Esophagus (tissue), 2 donors: ENCODE data around the gene TOX4. TPM values are rescaled to one million over a fixed set of nuclear protein-coding genes. Genes with fewer than 3 reads are reported as not detected.

Experiments used
- H3K27ac ChIP-seq, 2 donors: one replicate each; pipeline ENCODE4 v1.5.1; 2013; ENCODE audit warnings: low read depth in 2 of 2, mild to moderate bottlenecking in 2 of 2, inconsistent platforms in 1 of 2, low read length in 1 of 2, moderate library complexity in 1 of 2
- H3K27me3 ChIP-seq, 2 donors: one replicate each; pipeline ENCODE4 v1.6.1; 2013; ENCODE audit warnings: low read length in 2 of 2, control low read depth in 1 of 2, mild to moderate bottlenecking in 1 of 2; ENCODE audit not compliant: insufficient read depth in 2 of 2, control insufficient read depth in 1 of 2
- H3K36me3 ChIP-seq, 2 donors: one replicate each; pipeline ENCODE4 v1.6.1; 2013; ENCODE audit warnings: low read length in 1 of 2; ENCODE audit not compliant: control insufficient read depth in 2 of 2, insufficient read depth in 2 of 2
- H3K4me1 ChIP-seq, 2 donors: one replicate each; pipeline ENCODE4 v1.6.1; 2013; ENCODE audit warnings: low read length in 1 of 2; ENCODE audit not compliant: control insufficient read depth in 2 of 2, insufficient read depth in 2 of 2
- H3K4me3 ChIP-seq, 2 donors: one replicate each; pipeline ENCODE4 v1.5.1; 2013; ENCODE audit warnings: low read length in 2 of 2, mild to moderate bottlenecking in 2 of 2, low read depth in 1 of 2, moderate library complexity in 1 of 2
- H3K9me3 ChIP-seq, 2 donors: one replicate each; pipeline ENCODE4 v1.6.1; 2013; ENCODE audit warnings: mild to moderate bottlenecking in 2 of 2, low read depth in 1 of 2, low read length in 1 of 2, moderate library complexity in 1 of 2; ENCODE audit not compliant: control insufficient read depth in 2 of 2, insufficient read depth in 1 of 2
- WGBS, 2 donors: extraction: QIAGEN DNeasy Blood & Tissue Kit; methylation state at CpG; one replicate each; pipeline ENCODE4 v1.1.7; 2013; 5-methylcytosine and 5-hydroxymethylcytosine counted together
- polyA plus RNA-seq, 2 donors: library from polyadenylated mRNA; stranded (reverse); fragments of 200-250 nt; gene quantifications; one replicate each; pipeline ENCODE4 v1.2.3, GENCODE V29; 2013
- donor health status: healthy with polysubstance abuse.
- donor health status: Bipolar disorder and iron deficiency.

TOX4 gene
- polyA plus RNA-seq, 2 donors: 16.6 to 36.0 TPM

DNA sequence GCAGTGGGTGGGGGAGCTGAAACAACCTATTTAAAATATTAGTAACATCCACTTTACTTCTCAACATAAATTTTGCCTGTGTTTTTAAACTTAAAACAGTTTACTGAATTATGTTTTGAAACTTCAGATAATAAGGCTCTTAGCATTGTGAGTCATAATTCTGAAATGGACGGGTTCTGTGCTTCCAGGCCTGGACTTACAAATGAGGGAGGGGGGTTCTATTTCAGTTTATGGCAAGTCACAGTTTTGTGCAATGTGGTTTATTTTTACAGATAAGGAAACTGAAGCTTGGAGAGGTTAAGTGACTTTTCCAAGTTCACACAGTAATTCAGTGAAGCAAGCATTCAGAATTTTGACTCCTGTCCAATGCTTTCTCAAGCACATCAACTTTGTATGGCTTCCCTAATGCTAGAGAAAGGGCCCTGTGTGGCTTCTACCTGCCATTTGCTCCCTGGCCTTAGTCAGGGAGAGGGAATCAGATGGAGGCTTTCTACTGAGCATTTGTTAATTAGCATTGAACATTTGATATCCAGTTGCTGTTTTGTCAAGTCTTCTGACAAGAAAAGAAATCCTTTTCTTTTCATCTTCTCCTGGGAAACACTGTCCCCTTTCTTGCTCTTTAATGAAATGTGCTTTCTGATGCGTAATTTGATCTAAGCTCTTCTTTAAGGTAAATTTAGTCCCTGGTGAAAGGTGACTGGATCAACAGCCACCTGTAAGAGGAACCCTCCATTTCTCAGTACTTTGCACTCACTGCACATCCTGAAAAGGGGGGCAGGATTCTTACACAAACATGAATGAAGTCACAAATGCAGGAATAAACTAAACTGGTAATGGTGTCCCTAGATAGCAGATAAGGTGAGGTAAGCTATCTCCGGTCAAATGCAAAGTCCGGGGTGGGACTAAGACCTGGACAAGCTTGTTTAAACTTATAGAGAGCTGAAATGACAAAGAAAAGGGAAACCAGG is 51.7 kb downstream of the TOX4 start:
- Histone ChIP-seq H3K36me3 (no peaks in the 10 kb centered on the region), H3K27ac (no peak overlapping the region), H3K9me3 (no peaks in the 10 kb centered on the region), H3K27me3 (no peaks in the 10 kb centered on the region), H3K4me1 (no peaks in the 10 kb centered on the region), H3K4me3 (no peak overlapping the region)
- 76 to 78% methylated on average over 4 of the region's 4 CpGs for WGBS, 2 donors

GRCh38 chr14:21529515-21529914 is 52.5 kb downstream of the TOX4 start:
- WGBS, 2 donors: 90 to 100% methylated on average over 1 of the region's 1 CpG
- no peak overlapping the region for H3K27ac ChIP-seq

GRCh38 chr14:21533294-21533693 is 56.3 kb downstream of the TOX4 start:
- no peak overlapping the region for H3K27ac ChIP-seq
- no peaks in the 10 kb centered on the region for H3K36me3 ChIP-seq
- H3K9me3 ChIP-seq: no peaks in the 10 kb centered on the region
- H3K4me1 ChIP-seq: peaks cover 0 to 5% of the 10 kb centered on the region in 2 donors
- no peak overlapping the region for H3K4me3 ChIP-seq
- no peaks in the 10 kb centered on the region for H3K27me3 ChIP-seq

More at GRCh38 chr14:21529515-21529914, 52.5 kb downstream of the TOX4 start:
- no peaks in the 10 kb centered on the region for H3K27me3 ChIP-seq
- H3K36me3 ChIP-seq: no peaks in the 10 kb centered on the region
- no peaks in the 10 kb centered on the region for H3K9me3 ChIP-seq
- no peaks in the 10 kb centered on the region for H3K4me1 ChIP-seq
- no peak overlapping the region for H3K4me3 ChIP-seq

DNA sequence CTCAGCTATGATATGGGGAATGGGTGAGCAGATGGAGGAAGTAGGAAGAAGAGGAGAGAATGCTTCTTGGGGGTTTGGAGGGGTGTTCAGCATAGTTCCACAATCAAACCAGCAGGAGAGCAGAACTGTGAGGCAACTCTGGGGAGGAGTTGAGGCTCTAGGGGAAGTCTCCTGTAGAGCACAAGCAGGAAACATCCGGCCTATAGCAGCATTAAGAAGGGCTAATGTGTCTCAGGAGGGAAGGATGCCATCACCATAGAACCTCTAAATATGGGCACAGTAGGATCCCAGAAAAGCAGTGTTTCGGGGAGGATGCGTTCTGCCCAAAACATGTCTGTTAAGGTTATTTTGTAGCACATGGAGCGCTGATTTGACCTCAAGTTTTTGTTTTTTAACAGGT is 57.6 kb downstream of the TOX4 start:
- 77 to 81% methylated on average over 4 of the region's 4 CpGs for WGBS, 2 donors
- Histone ChIP-seq H3K27ac (no peak overlapping the region), H3K27me3 (no peaks in the 10 kb centered on the region), H3K9me3 (no peaks in the 10 kb centered on the region), H3K4me1 (peaks cover 0 to 5% of the 10 kb centered on the region in 2 donors), H3K36me3 (no peaks in the 10 kb centered on the region), H3K4me3 (no peak overlapping the region)

DNA sequence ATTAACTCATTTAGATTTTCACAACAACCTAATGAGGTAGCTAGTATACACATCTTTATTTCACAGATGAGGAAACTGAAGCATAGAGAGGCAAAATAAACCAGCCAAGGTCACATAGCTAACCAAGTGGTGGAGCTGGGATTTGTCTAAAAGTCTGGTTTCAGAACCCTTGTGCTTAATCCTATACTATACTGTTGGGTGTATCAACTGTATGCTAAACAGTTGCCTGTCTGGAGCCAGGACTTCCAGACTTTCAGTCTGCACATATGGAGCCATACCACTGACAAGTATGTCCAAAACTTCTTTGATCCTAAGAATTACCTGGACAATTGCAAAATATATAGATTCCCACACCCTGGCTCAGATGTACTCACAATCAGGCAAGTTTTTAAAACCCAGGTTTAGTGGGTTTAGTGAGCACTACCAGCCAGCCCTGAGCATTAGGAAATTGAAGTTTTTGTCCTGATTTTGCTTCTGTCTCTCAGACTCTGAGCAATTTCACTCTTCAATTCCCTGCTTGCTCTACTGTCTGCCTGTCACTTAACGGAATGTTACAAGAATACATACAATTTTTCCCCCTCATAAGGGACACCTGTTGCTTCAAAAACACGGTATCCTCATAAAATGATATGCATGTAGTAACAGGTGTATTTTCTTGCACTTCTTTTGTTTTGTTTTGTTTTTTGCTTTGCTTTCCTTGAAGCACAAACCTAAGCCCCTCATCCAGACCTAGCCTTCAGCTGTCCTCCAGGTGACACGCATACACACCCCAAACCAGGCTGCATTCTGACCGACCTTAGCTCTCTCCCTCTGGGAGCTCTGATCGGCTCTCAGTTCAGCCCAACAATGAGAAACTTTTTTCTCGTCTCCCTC is 58.8 kb downstream of the TOX4 start:
- H3K27me3 ChIP-seq: no peaks in the 10 kb centered on the region
- H3K27ac ChIP-seq: no peak overlapping the region
- no peak overlapping the region for H3K4me3 ChIP-seq
- peaks cover 0 to 5% of the 10 kb centered on the region in 2 donors for H3K4me1 ChIP-seq
- no peaks in the 10 kb centered on the region for H3K36me3 ChIP-seq
- no peaks in the 10 kb centered on the region for H3K9me3 ChIP-seq
- WGBS, 2 donors: 35 to 40% methylated on average over 6 of the region's 6 CpGs

- H3K27me3 ChIP-seq: no peaks in the 10 kb centered on the region
- no peaks in the 10 kb centered on the region for H3K9me3 ChIP-seq
Measured at GRCh38 chr14:21536418-21537089, 59.6 kb downstream of the TOX4 start.

GRCh38 chr14:21537090-21537424 is 60.1 kb downstream of the TOX4 start:
- no peaks in the 10 kb centered on the region for H3K9me3 ChIP-seq
- H3K4me3 ChIP-seq: peak overlapping the region in 1 of 2 donors; percentile 29
- H3K4me1 ChIP-seq: peaks cover 0 to 5% of the 10 kb centered on the region in 2 donors
- no peaks in the 10 kb centered on the region for H3K36me3 ChIP-seq
- no peak overlapping the region for H3K27ac ChIP-seq
- no peaks in the 10 kb centered on the region for H3K27me3 ChIP-seq
- 17 to 19% methylated on average over 3 of the region's 3 CpGs for WGBS, 2 donors

More at GRCh38 chr14:21536418-21537089, 59.6 kb downstream of the TOX4 start:
- 4 to 6% methylated on average over 25 of the region's 25 CpGs for WGBS, 2 donors
- peak overlapping the region; percentile 19 to 29 for H3K4me3 ChIP-seq
- H3K36me3 ChIP-seq: no peaks in the 10 kb centered on the region
- H3K4me1 ChIP-seq: peaks cover 0 to 5% of the 10 kb centered on the region in 2 donors
- no peak overlapping the region for H3K27ac ChIP-seq

DNA sequence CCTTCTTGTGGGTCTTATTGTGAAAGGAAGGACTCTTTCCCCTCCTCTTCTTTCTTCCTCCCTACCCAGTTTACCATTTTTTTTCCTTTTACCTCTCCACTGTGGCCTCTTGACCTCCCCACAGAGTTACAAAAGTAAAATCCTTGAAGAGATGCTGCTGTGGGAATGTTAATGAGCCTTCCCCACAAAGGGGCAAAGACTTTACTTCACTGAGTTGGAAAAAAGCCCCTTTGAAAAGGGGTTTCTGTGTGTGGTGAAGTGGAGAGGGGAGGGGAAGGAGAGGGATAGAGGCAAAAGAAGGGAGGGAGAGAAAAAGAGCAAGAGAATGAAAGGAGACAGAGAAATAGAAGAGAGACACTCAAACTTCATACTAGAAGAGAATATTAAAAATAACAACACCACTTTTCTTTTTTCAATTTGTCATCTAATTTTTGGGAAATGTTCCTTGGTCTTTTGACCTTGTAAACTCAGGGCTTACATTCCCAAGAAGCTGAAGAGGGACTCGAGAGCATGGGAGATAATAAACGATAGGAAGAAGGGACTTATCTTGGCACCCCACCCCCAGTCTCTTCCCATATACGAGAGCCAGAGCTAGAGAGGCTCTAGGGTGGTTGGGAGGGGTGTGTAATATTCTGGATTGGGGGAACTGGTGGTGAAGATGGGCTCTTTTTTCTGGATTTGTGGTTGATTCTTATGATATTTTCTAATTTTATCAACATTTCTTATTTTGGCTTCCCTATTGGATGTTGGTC is 62.4 kb downstream of the TOX4 start:
- H3K4me1 ChIP-seq: peaks cover 0 to 5% of the 10 kb centered on the region in 2 donors
- H3K27me3 ChIP-seq: no peaks in the 10 kb centered on the region
- WGBS, 2 donors: 35 to 49% methylated on average over 3 of the region's 3 CpGs
- no peak overlapping the region for H3K4me3 ChIP-seq
- H3K27ac ChIP-seq: no peak overlapping the region
- no peaks in the 10 kb centered on the region for H3K9me3 ChIP-seq
- H3K36me3 ChIP-seq: no peaks in the 10 kb centered on the region
